ENCODE results near the gene ST3GAL4.

GRCh38 chr11:126409620-126409985, 54.1 kb downstream of the ST3GAL4 start:
- TF ChIP-seq CTCF (IDR thresholded peaks at IDR 0.05) (no peak), POLR2A (IDR thresholded peaks at IDR 0.05) (no peak)

Data from testis (tissue), 2 donors.